ENCODE measurements around the gene SLC23A1.

- no peak for TF ChIP-seq CTCF (IDR thresholded peaks at IDR 0.05; ENCODE audit: low read length)
- TF ChIP-seq EZH2 (IDR thresholded peaks at IDR 0.05; ENCODE audit: borderline replicate concordance, low read length) = no peak
Measured at GRCh38 chr5:139390639-139391569, 7.8 kb upstream of the SLC23A1 start.
